Gastroesophageal sphincter (tissue), 4 donors: ENCODE measurements around the gene SAMD4A. TPM values are rescaled to one million over a fixed set of nuclear protein-coding genes. Genes with fewer than 3 reads are reported as not detected.

ENCODE experiments used
- ATAC-seq: fragments of 150-250 bp; one replicate; pipeline ENCODE4 v1.9.1; 2016; ENCODE audit warnings: mild to moderate bottlenecking, moderate library complexity
- H3K27ac ChIP-seq, 4 donors: fragments of 200-600 bp; sonication (generic) in 3 of 4; 1 replicate in 3 of 4; 2 replicates in 1 of 4; pipeline ENCODE4 v1.5.1; 2016 to 2019
- H3K27me3 ChIP-seq: fragments of 200-600 bp; sonication (generic); one replicate; pipeline ENCODE4 v1.5.1; 2019
- H3K36me3 ChIP-seq, 2 donors: fragments of 200-600 bp; sonication (generic); one replicate each; pipeline ENCODE4 v1.5.1; 2019; ENCODE audit warnings: control low read depth in 1 of 2
- H3K4me1 ChIP-seq, 3 donors: fragments of 200-600 bp; sonication (generic); 1 replicate in 2 of 3; 2 replicates in 1 of 3; pipeline ENCODE4 v1.5.1; 2016 to 2019; ENCODE audit warnings: control low read depth in 2 of 3
- H3K4me3 ChIP-seq, 2 donors: fragments of 200-600 bp; sonication (generic); one replicate each; pipeline ENCODE4 v1.5.1; 2019; ENCODE audit warnings: mild to moderate bottlenecking in 1 of 2, moderate library complexity in 1 of 2
- H3K9me3 ChIP-seq, 3 donors: fragments of 200-600 bp; sonication (generic); one replicate each; pipeline ENCODE4 v1.5.1; 2017 to 2019; ENCODE audit warnings: control low read depth in 2 of 3
- EP300 ChIP-seq: sonication (generic); formaldehyde crosslinking; IDR thresholded peaks from one replicate; pipeline ENCODE4 v1.6.1; 2017; ENCODE audit warnings: antibody characterized with exemption, mild to moderate bottlenecking
- POLR2A ChIP-seq, 2 donors: fragments of 450-650 bp; IDR thresholded peaks; one replicate each; pipeline ENCODE4 v1.6.1; 2017; ENCODE audit warnings: antibody characterized with exemption in 2 of 2, mild to moderate bottlenecking in 2 of 2, moderate library complexity in 1 of 2
- POLR2AphosphoS5 ChIP-seq: sonication (generic); formaldehyde crosslinking; IDR thresholded peaks from one replicate; pipeline ENCODE4 v1.6.1; 2017; ENCODE audit warnings: antibody characterized with exemption
- WGBS, 2 donors: methylation state at CpG; one replicate each; pipeline ENCODE4 v1.1.5; 2018; ENCODE audit warnings: low coverage in 1 of 2; 5-methylcytosine and 5-hydroxymethylcytosine counted together
- total RNA-seq, 4 donors: library from RNA; depleted of rRNA; stranded (reverse); fragments of >200 nt; gene quantifications; one replicate each; pipeline ENCODE4 v1.1.0, GENCODE V29; 2016
- TF ChIP-seq, protein P1 (sequence below), 4 experiments: fragments of 200-600 bp in 2 of 4; fragments of 450-650 bp in 2 of 4; sonication (generic) in 1 of 4; IDR thresholded peaks; one replicate each; pipeline ENCODE4 v1.5.1; 2017 to 2019; ENCODE audit warnings: antibody characterized with exemption in 4 of 4, mild to moderate bottlenecking in 2 of 4, moderate library complexity in 2 of 4

Gene SAMD4A
- total RNA-seq, 4 donors from 2014 or later = 65.2 to 163 (median 89.7) TPM

DNA sequence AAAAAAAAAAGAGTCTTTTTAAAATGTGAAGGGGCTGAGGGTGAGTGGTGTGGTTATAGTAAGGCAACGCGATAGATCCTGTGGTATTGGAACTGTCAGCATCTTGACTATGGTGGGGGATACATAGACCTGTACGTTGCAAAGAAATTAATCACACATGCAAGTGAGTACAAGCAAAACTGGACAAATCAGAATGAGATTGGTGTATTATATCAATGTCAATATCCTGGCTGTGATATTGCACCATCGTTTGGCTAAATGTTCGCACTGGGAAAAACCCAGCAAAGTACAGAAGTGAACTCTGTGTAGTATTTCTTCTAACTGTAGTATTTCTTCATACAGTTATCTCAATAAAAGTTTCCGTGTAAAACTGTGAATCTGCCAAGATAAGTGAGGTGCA, 267.8 kb downstream of the SAMD4A start:
- no peak for ATAC-seq
- H3K4me3 ChIP-seq = no peak overlapping the region
- WGBS, 2 donors = 85 to 91% methylated on average over 4 to 6 of the region's 6 CpGs

GRCh38 chr14:54836231-54836630, 269.3 kb downstream of the SAMD4A start:
- no peak for ATAC-seq
- TF ChIP-seq, protein P1, sequence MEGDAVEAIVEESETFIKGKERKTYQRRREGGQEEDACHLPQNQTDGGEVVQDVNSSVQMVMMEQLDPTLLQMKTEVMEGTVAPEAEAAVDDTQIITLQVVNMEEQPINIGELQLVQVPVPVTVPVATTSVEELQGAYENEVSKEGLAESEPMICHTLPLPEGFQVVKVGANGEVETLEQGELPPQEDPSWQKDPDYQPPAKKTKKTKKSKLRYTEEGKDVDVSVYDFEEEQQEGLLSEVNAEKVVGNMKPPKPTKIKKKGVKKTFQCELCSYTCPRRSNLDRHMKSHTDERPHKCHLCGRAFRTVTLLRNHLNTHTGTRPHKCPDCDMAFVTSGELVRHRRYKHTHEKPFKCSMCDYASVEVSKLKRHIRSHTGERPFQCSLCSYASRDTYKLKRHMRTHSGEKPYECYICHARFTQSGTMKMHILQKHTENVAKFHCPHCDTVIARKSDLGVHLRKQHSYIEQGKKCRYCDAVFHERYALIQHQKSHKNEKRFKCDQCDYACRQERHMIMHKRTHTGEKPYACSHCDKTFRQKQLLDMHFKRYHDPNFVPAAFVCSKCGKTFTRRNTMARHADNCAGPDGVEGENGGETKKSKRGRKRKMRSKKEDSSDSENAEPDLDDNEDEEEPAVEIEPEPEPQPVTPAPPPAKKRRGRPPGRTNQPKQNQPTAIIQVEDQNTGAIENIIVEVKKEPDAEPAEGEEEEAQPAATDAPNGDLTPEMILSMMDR (IDR thresholded peaks at IDR 0.05) = no peak
- TF ChIP-seq POLR2AphosphoS5 = no peak
- no peak for TF ChIP-seq EP300
- no peak for TF ChIP-seq POLR2A (IDR thresholded peaks at IDR 0.05)

More for the DNA sequence above, 267.8 kb downstream of the SAMD4A start:
- H3K4me1 ChIP-seq = peaks cover 0 to under 1% (median 0%) of the 10 kb centered on the region in 3 donors
- H3K27me3 ChIP-seq = no peaks in the 10 kb centered on the region
- TF ChIP-seq EP300 (no peak), POLR2A (IDR thresholded peaks at IDR 0.05) (no peak), POLR2AphosphoS5 (no peak)
- TF ChIP-seq, protein P1 (IDR thresholded peaks at IDR 0.05) = no peak
- H3K27ac ChIP-seq = no peak overlapping the region
- H3K36me3 ChIP-seq = no peaks in the 10 kb centered on the region
- no peaks in the 10 kb centered on the region for H3K9me3 ChIP-seq

GRCh38 chr14:54837508-54838149, 270.7 kb downstream of the SAMD4A start:
- ATAC-seq = no peak
- no peaks in the 10 kb centered on the region for H3K9me3 ChIP-seq
- TF ChIP-seq EP300 (no peak), POLR2A (IDR thresholded peaks at IDR 0.05) (no peak), POLR2AphosphoS5 (no peak)
- TF ChIP-seq, protein P1 (IDR thresholded peaks at IDR 0.05) = no peak
- H3K4me3 ChIP-seq = no peak overlapping the region
- no peak overlapping the region for H3K27ac ChIP-seq
- no peaks in the 10 kb centered on the region for H3K36me3 ChIP-seq
- H3K4me1 ChIP-seq = peaks cover 0 to 6% (median 0%) of the 10 kb centered on the region in 3 donors
- 84 to 100% methylated on average over 1 to 2 of the region's 2 CpGs for WGBS, 2 donors
- H3K27me3 ChIP-seq = no peaks in the 10 kb centered on the region

More at GRCh38 chr14:54836231-54836630, 269.3 kb downstream of the SAMD4A start:
- H3K27me3 ChIP-seq = no peaks in the 10 kb centered on the region
- H3K36me3 ChIP-seq = no peaks in the 10 kb centered on the region
- 34% methylated on average over 2 of the region's 2 CpGs; no CpG with 5 or more reads in 1 of the 2 donors for WGBS, 2 donors
- H3K27ac ChIP-seq = no peak overlapping the region
- H3K4me3 ChIP-seq = no peak overlapping the region
- H3K9me3 ChIP-seq = no peaks in the 10 kb centered on the region
- H3K4me1 ChIP-seq = peaks cover 0 to 6% (median 0%) of the 10 kb centered on the region in 3 donors

- ATAC-seq = no peak
- Histone ChIP-seq H3K4me3 (no peak overlapping the region), H3K36me3 (no peaks in the 10 kb centered on the region), H3K9me3 (no peaks in the 10 kb centered on the region), H3K27me3 (no peaks in the 10 kb centered on the region), H3K4me1 (peaks cover 0 to 6% (median 0%) of the 10 kb centered on the region in 3 donors), H3K27ac (no peak overlapping the region)
- WGBS, 2 donors = 89 to 90% methylated on average over 9 of the region's 10 CpGs
- TF ChIP-seq POLR2AphosphoS5 (no peak), EP300 (no peak), POLR2A (IDR thresholded peaks at IDR 0.05) (no peak)
- TF ChIP-seq, protein P1 (IDR thresholded peaks at IDR 0.05) = no peak
Measured at GRCh38 chr14:54838931-54839512, 272.1 kb downstream of the SAMD4A start.
